Measurements from ENCODE around the gene INTS15. TPM values are rescaled to one million over a fixed set of nuclear protein-coding genes. Genes with fewer than 3 reads are reported as not detected.
"Not testable (repeated sequence)": the region's sequence is repeated elsewhere in the genome, so short reads cannot be mapped to it uniquely, and the experiment has no call there.

Gene INTS15
- total RNA-seq: 16.2 TPM

DNA sequence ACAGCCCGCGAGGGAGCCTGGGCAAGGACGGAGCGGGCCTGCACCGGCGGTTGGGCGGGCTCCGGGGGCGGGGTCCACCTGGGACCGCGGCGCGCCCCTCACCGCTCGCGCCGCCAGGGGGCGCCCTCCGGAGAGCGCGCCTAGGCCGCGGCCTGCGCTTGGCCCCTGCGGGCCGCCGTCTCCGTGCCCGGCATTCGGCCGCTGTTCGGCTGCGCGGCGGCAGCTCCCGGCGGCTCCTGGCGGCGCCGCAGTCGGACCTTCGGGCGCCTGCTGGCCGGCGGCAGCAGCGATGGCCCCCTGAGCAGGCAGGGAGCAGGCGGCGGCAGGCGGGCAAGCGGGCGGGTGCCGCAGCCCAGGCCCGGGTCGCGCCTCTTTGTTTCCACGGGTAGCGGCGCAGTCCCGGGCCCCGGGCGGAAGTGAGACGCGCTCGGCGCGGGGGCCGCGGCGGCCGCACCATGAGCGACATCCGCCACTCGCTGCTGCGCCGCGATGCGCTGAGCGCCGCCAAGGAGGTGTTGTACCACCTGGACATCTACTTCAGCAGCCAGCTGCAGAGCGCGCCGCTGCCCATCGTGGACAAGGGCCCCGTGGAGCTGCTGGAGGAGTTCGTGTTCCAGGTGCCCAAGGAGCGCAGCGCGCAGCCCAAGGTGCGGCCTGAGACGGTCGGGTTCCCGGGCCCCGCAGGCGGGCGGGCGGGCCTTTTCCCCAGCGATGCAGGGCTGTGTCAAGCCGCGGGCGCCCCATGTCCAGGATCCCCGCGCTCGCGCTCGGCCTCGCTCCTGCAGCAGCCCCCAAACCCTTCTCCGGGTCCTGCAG is at the start of gene INTS15:
INTS15 (plus strand) TSS at position 193 of the 816 bp plus-strand sequence; CDS start at position 456, 263 bp downstream.
- DNase-seq: peak; percentile 80

DNA sequence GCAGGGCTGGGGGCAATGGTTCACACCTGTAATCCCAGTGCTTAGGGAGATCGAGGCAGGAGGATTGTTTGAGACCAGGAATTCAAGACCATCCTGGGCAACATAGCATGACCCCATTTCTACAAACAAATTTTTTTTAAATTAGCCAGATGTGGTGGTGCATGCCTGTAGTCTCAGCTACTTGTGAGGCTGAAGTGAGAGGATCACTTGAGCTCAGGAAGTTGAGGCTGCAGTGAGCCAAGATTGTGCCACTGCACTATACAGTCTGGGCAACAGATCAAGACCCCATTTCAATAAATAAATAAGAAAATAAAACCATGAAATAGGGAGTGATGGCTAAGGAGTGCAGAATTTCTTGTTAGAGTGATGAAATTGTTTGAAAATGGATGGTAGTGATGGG is 47.5 kb upstream of the INTS15 start:
- DNase-seq: no peak

DNA sequence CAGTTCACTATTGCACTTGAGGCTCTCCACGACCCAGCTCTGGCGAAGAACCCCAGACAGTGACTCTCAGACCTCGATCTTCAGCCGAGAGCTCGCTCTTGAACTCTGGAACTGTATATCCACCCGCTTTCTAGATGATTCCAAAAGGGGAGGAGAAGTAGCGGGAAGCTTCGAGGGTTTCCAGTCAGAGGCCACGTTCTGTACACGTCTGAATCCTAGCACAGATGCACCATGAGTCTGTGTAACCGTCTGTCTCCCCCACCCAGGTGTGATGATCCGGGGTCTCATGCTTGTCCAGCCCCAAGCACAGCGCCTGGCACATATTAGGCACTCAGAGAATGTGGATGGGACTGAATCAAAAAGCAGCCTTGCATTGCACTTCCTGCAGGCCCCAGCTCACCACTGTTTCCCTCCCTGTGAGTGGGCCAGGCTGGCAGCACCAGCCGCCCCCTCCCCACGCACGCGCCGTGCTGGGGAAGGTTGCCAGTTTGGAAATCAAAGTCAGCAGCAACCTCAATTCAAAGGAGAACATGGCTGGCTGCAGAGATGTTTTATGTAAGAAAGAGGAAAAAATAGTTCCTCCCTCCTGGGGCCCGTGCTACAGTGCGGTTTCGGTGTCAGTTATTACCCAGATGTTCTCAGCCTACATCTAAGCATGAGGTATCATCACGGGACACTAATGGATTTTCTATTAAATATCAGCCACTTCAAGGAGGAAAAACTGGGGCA is 44.3 kb upstream of the INTS15 start:
- no peak for DNase-seq

DNA sequence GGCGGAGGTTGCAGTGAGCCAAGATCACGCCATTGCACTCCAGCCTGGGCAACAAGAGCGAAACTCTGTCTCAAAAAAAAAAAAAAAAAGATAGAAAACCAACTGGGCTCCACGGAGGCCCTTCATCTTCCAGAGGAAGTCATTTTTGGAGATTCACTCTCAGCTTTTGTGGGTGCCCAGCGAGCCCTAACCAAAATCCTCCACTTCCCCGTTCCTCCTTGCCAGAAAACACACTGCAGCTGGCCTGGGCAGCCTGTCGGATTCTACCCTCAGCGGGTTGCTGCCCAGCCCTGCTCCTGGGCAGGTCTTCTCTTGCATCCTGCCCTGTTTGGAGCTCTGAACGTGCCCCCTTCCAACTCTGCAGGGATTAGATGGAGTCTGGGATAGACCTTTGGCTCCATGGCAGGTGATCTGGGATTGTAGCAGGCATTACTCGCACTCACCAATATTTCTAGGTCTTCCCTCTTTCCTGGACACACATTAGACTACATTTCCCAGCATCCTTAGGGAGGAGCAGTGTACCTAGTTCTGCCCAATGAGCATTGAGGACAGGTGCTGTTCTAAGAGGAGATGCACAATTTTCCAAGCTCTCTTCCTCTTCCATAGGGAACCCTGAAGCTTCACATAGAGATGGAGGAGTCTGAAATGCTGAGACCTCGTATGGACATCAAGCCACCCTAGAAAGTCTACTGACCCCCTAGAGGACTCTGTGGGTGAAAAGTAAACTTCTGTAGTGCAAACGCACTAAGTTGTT is 43.1 kb upstream of the INTS15 start:
- no peak for DNase-seq

DNA sequence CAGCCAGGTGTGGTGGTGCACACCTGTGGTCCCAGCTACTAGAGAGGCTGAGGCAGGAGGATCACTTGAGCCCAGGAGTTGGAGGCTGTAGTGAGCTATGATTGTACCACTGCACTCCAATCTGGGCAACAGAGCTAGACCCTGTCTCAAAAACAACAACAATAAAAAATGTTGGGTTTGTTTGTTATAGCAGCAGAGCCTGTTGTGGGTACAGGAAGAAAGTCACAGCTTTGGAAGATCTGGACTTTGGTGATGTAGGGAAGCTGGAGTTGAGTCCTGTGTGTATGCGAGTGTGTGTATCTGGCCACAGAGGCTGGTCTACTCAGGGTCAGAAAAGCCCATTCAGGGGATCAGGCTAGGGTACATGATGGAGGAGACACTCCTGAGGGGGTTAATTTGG is 42.4 kb upstream of the INTS15 start:
- no peak for DNase-seq

DNA sequence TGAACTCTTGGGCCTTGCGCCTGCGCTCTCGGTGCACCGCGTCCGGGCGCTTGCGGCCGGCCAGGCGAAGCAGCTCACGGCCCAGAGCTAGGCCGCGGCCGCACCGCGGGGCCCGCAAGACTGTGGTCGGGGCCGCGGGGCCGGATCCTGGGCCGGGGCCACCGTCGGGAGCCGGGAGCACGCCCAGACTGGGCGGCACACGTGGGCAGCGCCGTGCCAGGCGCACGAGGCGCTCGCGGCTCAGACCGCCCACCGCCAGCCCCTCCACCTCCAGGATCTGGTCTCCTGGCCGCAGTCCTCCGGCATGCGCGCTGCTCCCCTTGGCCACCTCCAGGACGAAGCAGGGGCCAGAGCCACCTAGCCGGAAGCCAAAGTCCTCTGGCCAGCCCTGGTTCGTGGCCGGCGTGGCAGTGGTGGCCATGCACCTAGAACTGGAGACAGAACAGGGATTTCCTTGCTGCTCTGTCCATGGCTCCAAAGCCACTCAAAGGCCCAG is 38.8 kb upstream of the INTS15 start, which contains the start of gene GRID2IP:
GRID2IP (minus strand) TSS at position 446 of the 496 bp plus-strand sequence; CDS start at position 421, 25 bp downstream.
- DNase-seq: no peak

DNA sequence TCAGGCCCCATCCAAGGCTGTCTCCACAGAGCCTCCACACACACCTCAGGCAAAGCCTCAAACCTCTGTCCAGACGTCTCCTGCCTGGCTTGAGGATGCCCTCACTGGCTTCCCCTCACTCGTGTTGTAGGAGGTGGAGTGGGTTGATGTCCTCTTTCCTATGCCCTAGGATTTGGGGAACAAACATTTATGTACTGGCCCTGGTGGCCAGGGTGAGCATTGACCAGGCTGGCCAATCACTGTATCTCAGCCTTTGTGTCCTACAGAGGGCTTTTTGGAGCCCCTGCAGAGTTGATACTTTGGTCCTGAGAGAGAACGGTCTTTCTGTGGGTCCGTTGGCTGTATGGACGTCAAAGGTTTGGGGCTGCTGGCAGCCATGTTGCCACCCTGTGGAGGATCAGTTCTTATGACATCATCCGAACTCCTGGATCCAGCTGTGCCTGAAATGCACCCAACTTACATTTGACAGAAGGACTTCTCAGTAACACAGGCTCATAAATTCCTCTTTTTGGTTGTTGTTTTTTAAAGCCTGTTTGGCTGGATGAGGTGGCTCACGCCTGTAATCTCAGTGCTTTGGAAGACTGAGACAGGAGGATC is 36.3 kb upstream of the INTS15 start:
- no peak for DNase-seq

DNA sequence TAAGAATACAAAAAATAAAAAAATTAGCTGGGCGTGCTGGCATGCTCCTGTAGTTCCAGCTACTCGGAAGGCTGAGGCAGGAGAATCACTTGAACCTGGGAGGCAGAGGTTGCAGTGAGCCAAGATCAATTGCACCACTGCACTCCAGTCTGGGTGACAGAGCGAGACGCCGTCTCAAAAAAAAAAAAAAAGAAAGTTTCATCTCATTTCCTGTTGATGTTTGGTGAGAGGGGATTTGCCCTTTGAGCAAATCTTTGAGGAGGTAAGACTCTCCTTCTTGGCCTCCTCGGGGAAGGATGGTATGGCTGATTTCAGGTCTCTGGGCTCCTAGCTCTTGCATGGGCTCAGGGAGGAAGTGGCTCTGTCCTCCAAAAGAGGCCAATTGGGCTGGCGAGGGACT is 35.0 kb upstream of the INTS15 start:
- DNase-seq: no peak

DNA sequence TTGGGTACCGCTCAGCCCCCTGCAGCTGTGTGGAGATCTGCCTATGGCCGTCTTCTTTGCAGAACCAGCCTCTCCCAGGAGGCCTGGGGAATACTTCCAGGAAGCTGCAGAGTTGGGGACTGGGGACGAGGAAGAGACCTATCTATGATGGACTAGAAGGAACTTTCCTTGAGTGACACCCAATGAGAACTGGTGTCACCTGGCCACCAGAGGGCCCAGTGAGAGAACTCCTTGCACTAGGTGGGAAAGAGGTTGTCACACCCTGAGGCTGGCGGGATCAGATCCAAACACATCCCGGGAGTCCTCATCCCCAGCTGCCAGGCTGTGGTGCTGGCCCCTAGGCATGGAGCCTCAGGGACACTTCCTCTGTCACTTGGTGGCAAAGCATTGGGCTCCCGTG is 33.6 kb upstream of the INTS15 start:
- DNase-seq: no peak

DNA sequence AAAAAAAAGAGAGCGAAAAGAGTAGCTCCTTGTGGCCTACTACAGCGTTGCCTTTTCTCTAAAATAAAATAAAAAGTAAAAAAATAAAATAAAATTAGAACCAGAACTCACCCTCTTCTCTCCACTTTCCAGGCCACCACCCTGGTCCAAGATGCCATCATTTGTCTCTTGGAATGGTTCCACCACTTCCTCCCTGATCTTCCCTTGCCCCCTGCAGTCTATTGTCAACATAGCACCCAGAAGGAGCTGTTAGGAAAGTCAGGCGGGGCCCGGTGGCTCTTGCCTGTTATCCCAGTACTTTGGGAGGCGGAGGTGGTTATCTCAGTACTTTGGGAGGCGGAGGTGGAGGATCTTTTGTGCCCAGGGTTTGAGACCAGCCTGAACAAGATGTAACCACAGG is 31.0 kb upstream of the INTS15 start:
- no peak for DNase-seq

DNA sequence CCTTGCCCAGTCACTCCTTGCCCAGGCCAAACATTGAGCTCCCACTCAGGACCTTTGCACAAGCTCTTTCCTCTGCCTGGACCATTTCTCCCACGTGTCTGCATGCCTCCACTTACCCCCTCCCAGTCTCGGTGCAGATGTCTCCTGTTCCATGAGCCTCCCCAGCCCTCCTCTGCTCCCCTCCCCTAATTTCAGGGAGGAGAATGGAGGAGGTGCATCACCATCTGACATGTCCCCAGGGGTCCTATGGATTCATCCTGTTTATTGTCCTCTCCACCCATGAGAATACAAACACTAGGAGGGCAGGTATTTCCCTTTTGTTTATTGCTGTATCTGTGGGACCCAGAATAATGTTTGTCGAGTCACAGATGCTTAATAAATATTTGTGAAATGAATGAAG is 29.9 kb upstream of the INTS15 start:
- no peak for DNase-seq

DNA sequence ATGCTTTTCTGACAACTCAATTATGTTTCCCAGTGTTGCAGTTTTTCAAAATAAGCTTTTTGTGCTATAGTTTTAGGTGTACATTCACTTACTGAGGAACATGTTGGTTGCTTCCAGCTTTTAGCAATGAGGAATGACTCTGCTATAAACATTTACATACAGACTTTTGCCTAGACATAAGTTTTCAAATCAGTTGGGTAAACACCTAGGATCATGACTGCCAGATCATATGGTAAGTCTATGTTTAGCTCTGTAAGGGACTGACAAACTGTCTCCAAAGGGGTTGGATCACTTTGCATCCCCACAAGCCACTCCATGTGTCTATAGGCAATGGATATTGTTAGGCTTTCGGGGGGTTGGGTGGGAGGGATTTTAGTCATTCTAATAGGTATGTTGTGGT is 27.7 kb upstream of the INTS15 start:
- DNase-seq: no peak

DNA sequence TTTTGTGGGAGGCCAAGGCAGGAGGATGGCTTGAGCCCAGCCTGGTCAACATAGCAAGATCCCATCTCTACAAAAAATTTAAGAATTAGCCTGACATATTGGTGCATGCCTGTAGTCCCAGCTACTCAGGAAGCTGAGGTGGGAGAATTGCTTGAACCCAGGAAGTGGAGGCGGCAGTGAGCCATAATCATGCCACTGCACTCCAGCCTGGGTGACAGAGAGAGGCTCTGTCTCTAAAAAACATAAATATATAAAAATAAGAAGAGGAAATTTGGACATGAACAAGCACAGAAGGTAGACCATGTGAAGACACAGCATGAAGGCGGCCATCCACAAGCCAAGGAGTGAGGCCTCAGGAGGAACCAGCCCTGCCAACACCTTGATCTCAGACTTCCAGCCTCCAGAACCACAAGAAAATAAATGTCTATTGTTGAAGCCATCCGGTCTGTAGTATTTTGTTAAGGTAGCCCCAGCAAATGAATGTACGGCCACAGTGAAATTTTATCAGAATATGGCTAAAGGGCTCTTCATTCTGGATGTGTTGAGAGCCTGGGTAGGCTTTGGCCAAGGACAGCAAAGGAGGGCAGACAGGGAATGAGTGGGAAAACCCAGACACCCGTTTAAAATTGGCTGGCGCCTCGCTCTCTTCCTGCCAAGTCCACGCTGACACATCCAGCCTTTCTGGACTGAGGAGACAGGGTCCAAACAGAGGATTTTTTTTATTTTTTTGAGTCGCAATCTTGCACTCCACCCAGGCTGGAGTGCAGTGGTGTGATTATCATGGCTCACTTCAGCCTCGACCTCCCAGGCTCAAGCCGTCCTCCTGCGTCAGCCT is 25.7 kb upstream of the INTS15 start:
- DNase-seq: no peak

DNA sequence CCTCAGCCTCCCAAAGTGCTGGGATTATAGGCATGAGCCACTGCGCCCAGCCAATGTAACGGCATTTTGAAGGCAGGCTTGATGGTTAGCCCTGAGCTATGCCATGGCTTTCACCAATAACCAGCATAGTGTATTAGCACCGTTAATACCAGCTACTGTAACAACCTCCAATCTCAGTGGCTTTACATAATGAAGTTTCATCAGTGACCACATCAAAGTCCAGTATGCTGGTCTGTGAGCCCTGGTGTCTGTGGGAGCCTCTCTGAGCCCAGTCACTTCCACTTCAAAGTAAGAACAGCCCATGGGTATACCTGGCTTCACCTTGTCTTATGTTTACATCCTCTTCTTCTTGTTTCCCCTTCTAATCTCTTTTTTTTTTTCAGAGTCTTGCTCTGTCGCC is 24.2 kb upstream of the INTS15 start:
- DNase-seq: no peak

DNA sequence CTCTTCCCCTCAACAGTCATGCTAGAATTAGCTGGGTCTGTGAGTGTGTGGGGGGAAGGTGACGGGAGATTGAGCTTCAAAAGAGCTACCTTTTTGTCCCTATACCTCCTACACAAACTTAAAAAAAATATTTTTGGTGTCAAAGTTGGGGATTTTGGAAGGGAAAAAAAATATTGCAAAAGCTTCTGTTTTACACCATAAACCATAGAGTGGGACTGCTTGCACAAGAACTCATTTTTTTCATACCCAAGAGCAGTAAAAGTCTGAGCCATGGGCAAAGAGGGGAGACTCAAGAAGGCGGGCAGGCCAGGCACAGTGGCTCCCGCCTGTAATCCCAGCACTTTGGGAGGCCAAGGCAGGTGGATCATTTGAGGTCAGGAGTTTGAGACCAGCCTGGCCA is 21.9 kb upstream of the INTS15 start:
- no peak for DNase-seq

DNA sequence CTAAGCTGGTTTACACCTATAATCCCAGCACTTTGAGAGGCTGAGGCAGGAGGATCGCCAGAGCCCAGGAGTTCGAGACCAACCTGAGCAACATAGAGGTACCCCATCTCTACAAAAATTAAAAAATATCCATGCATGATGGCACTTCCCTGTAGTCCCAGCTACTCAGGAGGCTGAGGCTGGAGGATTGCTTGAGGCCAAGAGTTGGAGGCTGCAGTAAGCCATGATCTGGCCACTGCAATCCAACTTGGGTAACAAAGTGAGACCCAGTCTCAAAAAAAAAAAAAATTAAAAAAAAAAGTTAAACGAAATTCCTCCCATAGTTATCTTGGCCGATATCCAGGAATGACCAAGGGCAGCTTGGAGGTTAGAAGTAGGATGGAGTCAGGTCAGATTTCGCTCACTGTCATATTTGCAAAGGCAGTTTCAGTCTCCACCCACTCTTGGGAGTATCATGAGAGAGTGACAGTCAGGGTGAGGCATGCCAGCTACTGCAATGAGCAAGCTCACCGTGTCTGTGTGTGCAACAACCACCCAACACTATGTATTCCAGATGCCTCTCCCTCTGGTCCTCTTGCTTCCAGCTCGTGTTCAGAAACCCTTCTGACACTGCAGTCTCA is 18.6 kb upstream of the INTS15 start:
- no peak for DNase-seq

DNA sequence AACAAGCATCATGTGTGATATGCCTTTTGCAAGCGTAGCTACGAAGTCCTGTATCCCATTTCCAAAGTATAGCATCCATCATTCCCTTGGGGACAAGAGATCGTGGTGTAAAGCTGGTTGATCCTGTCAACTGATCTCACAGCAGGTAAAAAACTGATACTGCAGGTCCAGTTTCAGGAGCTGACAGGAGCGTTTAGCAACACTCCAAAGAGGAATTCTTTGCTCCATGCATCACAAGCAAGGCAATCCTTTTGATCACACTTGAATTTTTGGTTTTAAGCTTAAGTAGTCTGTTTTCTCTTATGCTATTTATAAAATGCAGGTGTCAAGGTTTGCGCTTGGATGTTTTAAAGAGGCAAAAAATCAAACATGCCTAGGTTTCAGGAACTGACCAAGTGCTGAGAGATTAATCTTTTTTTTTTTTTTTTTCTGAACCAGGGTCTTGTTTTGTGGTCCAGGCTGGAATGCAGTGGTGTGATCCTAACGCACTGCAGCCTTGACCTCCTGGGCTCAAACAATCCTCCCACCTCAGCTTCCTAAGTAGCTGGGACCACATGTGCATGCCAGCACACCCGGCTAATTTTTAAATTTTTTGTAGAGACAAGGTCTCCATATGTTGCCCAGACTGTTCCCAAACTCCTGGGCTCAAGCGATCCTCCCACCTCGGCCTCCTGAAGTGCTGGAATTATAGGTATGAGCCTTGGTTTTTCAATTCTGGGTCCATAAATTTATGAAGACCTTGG is 14.4 kb upstream of the INTS15 start:
- no peak for DNase-seq

DNA sequence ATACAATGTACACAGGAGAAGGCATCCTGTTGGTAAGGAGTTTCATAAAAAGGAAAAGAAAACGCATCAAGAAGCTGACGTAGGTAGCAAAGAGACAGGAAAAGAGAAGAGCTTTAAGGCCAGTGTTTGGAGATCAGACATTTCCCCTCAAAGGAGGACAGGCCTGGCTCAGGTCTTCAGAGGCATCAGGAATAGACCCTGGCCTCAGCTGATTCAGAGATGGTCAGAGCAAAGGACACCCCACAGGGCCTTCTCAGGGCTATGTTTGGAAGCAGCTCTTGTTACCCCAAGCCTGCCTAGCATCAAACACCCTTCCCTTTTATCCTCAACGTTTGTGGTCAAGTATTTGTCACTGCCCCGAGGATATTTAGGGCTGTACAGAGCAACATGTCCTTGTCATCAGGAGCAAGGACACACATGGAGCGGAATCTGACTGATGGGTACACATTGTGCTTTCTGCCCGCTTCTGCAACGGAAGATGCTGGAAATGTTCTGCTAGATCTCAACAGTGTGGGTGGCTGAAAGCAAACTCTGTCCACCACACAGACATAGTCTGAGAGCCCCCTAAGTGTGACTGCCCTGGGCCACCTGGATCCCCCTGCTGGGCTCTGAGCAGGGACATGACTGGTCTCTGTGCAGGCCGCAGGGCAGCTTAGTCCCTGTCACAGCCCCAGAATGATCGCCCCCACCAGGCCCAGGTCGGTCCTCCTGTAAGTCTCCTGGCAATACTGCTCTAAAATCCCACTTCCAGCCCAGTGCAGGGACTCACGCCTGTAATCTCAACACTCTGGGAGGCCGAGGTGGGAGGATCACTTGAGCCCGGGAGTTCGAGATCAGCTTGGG is 13.6 kb upstream of the INTS15 start:
- DNase-seq: no peak

DNA sequence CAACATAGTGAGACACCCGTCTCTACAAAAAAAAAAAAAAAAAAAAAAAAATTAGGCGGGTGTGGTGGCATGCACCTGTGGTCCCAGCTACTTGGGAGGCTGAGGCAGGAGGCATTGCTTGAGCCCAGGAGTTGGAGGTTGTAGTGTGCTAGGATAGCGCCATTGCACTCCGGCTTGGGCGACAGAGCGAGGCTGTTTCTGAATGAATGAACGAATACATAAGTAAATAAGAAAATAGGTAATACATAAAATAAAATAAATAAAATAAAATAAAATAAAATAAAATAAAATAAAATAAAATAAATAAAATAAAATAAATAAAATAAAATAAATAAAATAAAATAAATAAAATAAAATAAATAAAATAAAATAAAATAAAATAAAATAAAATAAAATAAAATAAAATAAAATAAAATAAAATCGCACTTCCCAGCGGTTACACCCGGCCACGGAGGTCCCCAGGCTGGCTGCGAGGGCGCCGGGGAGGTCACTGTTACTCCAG is 12.9 kb upstream of the INTS15 start:
- not testable (repeated sequence) for DNase-seq

All from skin of body (tissue), 2 donors.